AML-193 (cell line): Measurements from ENCODE around the gene KCNN1.
"Not testable (repeated sequence)": the region's sequence is repeated elsewhere in the genome, so short reads cannot be mapped to it uniquely, and the experiment has no call there.

Experiments
- DNase-seq, 2 experiments: peaks; one replicate each; lab custom pipeline; 2025; lab: John Stamatoyannopoulos, UW

The KCNN1 gene

GRCh38 chr19:18029617-18030338 is 62.9 kb downstream of the KCNN1 start:
- DNase-seq = no peak

GRCh38 chr19:18031401-18031800 is 64.5 kb downstream of the KCNN1 start:
- DNase-seq = peak; percentile 20 to 42

- not testable (repeated sequence) for DNase-seq
Observed at GRCh38 chr19:18032102-18032501, 65.2 kb downstream of the KCNN1 start.

- no peak for DNase-seq
Observed at GRCh38 chr19:18041054-18041453, 74.1 kb downstream of the KCNN1 start.

GRCh38 chr19:18043676-18044075 is 76.8 kb downstream of the KCNN1 start:
- DNase-seq = no peak

GRCh38 chr19:18044825-18045304 is 78.0 kb downstream of the KCNN1 start:
- DNase-seq = peak; percentile 71 to 82

- no peak for DNase-seq
Observed at GRCh38 chr19:18045307-18046050, 78.6 kb downstream of the KCNN1 start.

- DNase-seq = no peak
Observed at GRCh38 chr19:18046059-18046718, 79.3 kb downstream of the KCNN1 start.

- DNase-seq = no peak
Observed at GRCh38 chr19:18049385-18049784, 82.5 kb downstream of the KCNN1 start.
